ENCODE measurements around the gene FASN. TPM values are rescaled to one million over a fixed set of nuclear protein-coding genes. Genes with fewer than 3 reads are reported as not detected.

FASN gene
- total RNA-seq, 2 experiments from 2014 or later, result 111 to 364 TPM

DNA sequence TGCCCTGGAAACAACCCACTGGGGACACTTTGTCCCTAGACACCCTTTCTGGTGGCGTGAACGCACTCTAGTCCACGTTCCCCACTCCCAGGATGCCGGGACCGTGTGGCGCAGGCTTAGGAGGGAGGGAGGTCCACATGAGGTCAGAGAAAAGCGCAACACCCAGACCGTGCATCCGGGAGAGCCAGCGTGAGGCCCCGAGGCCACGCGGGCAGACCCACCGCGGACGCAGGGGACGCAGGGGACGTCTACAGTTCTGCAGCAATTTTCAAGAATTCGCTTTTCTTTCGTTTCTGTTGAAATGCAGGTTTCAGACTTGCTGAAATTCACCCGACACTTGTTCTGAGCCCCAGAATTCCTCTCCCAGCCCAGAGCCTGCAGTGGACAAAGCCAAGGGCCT, 51.1 kb downstream of the FASN start:
- Histone ChIP-seq H3K27ac (ENCODE audit: low read depth, low read length, poor library complexity, severe bottlenecking) (no peak overlapping the region), H3K9me2 (ENCODE audit: insufficient read depth, low read length) (no peaks in the 10 kb centered on the region), H3K4me1 (ENCODE audit: insufficient read depth, low read length, poor library complexity, severe bottlenecking) (peaks cover 11% of the 10 kb centered on the region), H4K20me1 (ENCODE audit: insufficient read depth, low read length) (no peaks in the 10 kb centered on the region), H3K4me3 (ENCODE audit: low read depth, low read length, poor library complexity, severe bottlenecking) (no peak overlapping the region), H2AFZ (ENCODE audit: low read length) (no peak overlapping the region), H3K9me3 (ENCODE audit: low read length) (no peaks in the 10 kb centered on the region), H3K79me2 (ENCODE audit: insufficient read depth, low read depth, low read length) (no peaks in the 10 kb centered on the region), H3K36me3 (ENCODE audit: insufficient read depth, low read length) (no peaks in the 10 kb centered on the region), H3K4me2 (ENCODE audit: low read length) (no peak overlapping the region)
- CTCF ChIA-PET (ENCODE audit: unreplicated experiment), result no interaction called here
- POLR2A ChIA-PET, result interaction anchor here (1.5 kb wide), 1 partner anchor 10 kb away, joined by 4 read pairs; the partner anchor contains the start of gene DCXR
- BruUV-seq (replicated peaks), result no TSS peak
- TF ChIP-seq EZH2phosphoT487 (IDR thresholded peaks at IDR 0.05; ENCODE audit: borderline replicate concordance, low read depth, low read length), result no peak
- TF ChIP-seq, protein P1, sequence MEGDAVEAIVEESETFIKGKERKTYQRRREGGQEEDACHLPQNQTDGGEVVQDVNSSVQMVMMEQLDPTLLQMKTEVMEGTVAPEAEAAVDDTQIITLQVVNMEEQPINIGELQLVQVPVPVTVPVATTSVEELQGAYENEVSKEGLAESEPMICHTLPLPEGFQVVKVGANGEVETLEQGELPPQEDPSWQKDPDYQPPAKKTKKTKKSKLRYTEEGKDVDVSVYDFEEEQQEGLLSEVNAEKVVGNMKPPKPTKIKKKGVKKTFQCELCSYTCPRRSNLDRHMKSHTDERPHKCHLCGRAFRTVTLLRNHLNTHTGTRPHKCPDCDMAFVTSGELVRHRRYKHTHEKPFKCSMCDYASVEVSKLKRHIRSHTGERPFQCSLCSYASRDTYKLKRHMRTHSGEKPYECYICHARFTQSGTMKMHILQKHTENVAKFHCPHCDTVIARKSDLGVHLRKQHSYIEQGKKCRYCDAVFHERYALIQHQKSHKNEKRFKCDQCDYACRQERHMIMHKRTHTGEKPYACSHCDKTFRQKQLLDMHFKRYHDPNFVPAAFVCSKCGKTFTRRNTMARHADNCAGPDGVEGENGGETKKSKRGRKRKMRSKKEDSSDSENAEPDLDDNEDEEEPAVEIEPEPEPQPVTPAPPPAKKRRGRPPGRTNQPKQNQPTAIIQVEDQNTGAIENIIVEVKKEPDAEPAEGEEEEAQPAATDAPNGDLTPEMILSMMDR (conservative IDR thresholded peaks at IDR 0.05; ENCODE audit: low read length), result no peak
- intact Hi-C loops (cut with micrococcal nuclease; ENCODE audit: unreplicated experiment), result no loop called here
- no peak for DNase-seq (ENCODE audit: low spot score)

GRCh38 chr17:82045936-82046484, 52.0 kb downstream of the FASN start:
- no peaks in the 10 kb centered on the region for H3K9me2 ChIP-seq (ENCODE audit: insufficient read depth, low read length)
- no peak overlapping the region for H2AFZ ChIP-seq (ENCODE audit: low read length)
- H4K20me1 ChIP-seq (ENCODE audit: insufficient read depth, low read length), result no peaks in the 10 kb centered on the region
- H3K9me3 ChIP-seq (ENCODE audit: low read length), result no peaks in the 10 kb centered on the region
- intact Hi-C loops (cut with micrococcal nuclease; ENCODE audit: unreplicated experiment), result no loop called here
- no peaks in the 10 kb centered on the region for H3K36me3 ChIP-seq (ENCODE audit: insufficient read depth, low read length)
- CTCF ChIA-PET (ENCODE audit: unreplicated experiment), result no interaction called here
- POLR2A ChIA-PET, result no interaction called here
- H3K4me3 ChIP-seq (ENCODE audit: low read depth, low read length, poor library complexity, severe bottlenecking), result no peak overlapping the region
- H3K79me2 ChIP-seq (ENCODE audit: insufficient read depth, low read depth, low read length), result no peaks in the 10 kb centered on the region
- no peak overlapping the region for H3K27ac ChIP-seq (ENCODE audit: low read depth, low read length, poor library complexity, severe bottlenecking)
- no TSS peak for BruUV-seq (replicated peaks)
- DNase-seq (ENCODE audit: low spot score), result no peak
- H3K4me1 ChIP-seq (ENCODE audit: insufficient read depth, low read length, poor library complexity, severe bottlenecking), result peaks cover 10% of the 10 kb centered on the region
- TF ChIP-seq EZH2phosphoT487 (IDR thresholded peaks at IDR 0.05; ENCODE audit: borderline replicate concordance, low read depth, low read length), result no peak
- TF ChIP-seq, protein P1 (conservative IDR thresholded peaks at IDR 0.05; ENCODE audit: low read length), result no peak
- no peak overlapping the region for H3K4me2 ChIP-seq (ENCODE audit: low read length)

DNA sequence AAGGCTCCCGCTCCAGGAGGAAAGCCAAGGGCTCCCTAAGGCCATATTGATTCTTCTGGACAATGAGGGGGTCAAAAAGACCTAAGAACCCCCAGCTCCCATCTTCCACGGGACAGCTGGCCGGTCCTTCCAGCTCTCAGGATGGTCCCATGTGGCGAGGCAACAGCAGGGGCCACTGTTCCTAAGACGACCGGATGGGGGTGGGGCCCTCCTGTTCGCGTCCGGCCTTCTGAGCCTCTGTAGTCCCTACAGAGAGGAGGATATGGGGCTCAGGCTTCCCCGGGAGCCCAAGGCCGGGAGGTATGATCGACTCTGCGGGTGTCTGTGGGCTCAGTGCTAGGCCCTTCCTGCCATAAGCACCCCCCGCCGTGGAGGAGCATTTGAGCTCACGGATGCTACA, 54.5 kb downstream of the FASN start:
- Histone ChIP-seq H2AFZ (ENCODE audit: low read length) (no peak overlapping the region), H3K27ac (ENCODE audit: low read depth, low read length, poor library complexity, severe bottlenecking) (no peak overlapping the region), H3K4me1 (ENCODE audit: insufficient read depth, low read length, poor library complexity, severe bottlenecking) (peaks cover 6% of the 10 kb centered on the region), H3K79me2 (ENCODE audit: insufficient read depth, low read depth, low read length) (no peaks in the 10 kb centered on the region), H3K9me3 (ENCODE audit: low read length) (no peaks in the 10 kb centered on the region), H3K36me3 (ENCODE audit: insufficient read depth, low read length) (no peaks in the 10 kb centered on the region), H4K20me1 (ENCODE audit: insufficient read depth, low read length) (no peaks in the 10 kb centered on the region), H3K4me2 (ENCODE audit: low read length) (no peak overlapping the region), H3K9me2 (ENCODE audit: insufficient read depth, low read length) (no peaks in the 10 kb centered on the region), H3K4me3 (ENCODE audit: low read depth, low read length, poor library complexity, severe bottlenecking) (no peak overlapping the region)
- no peak for TF ChIP-seq EZH2phosphoT487 (IDR thresholded peaks at IDR 0.05; ENCODE audit: borderline replicate concordance, low read depth, low read length)
- TF ChIP-seq, protein P1 (conservative IDR thresholded peaks at IDR 0.05; ENCODE audit: low read length), result no peak
- no peak for DNase-seq (ENCODE audit: low spot score)
- no TSS peak for BruUV-seq (replicated peaks)
- CTCF ChIA-PET (ENCODE audit: unreplicated experiment), result no interaction called here
- POLR2A ChIA-PET, result no interaction called here
- intact Hi-C loops (cut with micrococcal nuclease; ENCODE audit: unreplicated experiment), result no loop called here
